NCI-H2196 treated with DMSO at 0.1 percent for 48 hours (cell line): ENCODE measurements around the gene SPINK4.

ENCODE experiments used
- DNase-seq: peaks from one replicate; lab custom pipeline; 2025; ENCODE audit not compliant: unreplicated experiment; lab: John Stamatoyannopoulos, UW

The SPINK4 gene, protein sequence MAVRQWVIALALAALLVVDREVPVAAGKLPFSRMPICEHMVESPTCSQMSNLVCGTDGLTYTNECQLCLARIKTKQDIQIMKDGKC

GRCh38 chr9:33239921-33240320 lies at the start of gene SPINK4:
Gene SPINK4, plus strand, starts transcription at chr9:33240167. Its CDS starts 42 bp downstream, at chr9:33240209.
- DNase-seq = no peak

DNA sequence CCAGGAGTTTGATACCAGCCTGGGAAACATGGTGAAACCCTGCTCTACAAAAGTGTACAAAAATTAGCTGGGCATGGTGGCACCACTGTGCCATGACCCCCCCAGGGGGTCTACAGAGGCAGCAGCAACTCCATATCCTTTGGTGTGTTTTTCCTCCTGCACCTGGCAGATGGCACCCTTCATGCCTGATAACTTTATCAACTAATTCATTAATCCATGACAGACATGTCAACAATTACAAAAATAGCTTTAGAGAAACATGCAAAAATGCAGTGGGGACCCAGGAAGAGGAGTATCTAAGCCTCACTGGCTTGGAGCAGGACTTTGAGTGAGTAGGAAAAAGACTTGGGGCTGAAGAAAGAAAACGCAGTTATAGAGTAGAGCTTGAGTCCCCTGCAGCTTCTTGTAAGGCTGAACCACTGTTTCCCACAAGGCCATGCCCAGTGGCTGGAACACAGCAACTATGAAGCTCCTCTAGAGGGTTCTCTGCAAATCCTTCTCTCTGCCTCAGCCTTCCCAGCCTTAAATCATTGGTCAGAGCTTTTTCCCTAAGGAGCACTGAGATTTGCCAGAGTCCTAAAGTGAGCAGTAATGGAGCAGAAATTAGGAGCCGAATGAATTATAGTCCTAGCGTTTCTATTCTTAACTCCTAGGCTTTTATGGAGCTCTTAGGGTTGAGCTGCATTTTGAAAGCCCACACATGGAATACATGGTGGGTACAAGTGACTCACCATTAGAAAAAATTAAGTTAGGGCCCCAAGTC lies 47.3 kb upstream of the SPINK4 start:
- DNase-seq = no peak

GRCh38 chr9:33193818-33194217 lies 46.1 kb upstream of the SPINK4 start:
- DNase-seq = no peak

- no peak for DNase-seq
Measured at GRCh38 chr9:33196736-33197135, 43.2 kb upstream of the SPINK4 start.

DNA sequence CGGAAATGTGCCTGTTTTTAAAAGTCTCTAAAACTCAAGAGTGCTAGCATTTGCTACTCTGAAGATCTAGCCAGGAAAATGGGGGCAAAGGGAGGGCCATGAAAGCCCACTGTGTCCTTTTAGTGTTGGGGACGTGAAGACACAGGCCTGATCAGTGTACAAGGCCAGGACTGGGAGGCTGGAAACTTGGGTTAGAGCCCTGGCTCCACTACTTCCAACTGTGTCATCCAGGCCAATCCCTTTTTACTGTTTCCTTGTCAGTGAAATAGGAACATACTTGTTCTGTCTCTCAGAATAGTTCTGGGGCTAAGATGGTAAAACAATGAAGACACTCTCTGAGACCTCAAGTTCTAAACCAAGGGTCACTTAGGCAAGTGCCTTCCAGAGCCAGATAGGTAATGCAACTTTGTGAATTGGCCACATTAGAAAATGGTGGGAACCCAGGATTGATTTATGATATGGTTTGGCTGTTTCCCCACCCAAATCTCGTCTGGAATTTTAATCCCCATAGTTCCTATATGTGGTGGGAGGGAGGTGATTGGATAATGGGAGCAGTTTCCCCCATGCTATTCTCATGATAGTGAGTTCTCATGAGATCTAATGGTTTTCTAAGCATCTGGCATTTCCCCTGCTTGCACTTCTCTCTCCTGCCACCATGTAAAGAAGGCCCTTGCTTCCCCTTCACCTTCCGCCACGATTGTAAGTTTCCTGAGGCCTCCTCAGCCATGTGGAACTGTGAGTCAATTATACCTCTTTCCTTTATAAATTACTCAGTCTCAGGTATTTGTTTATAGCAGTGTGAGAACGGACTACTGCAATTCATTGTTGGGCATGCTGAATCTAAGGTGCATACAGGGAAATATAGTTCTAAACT lies 42.5 kb upstream of the SPINK4 start:
- DNase-seq = no peak

GRCh38 chr9:33198165-33198564 lies 41.8 kb upstream of the SPINK4 start:
- DNase-seq = no peak

DNA sequence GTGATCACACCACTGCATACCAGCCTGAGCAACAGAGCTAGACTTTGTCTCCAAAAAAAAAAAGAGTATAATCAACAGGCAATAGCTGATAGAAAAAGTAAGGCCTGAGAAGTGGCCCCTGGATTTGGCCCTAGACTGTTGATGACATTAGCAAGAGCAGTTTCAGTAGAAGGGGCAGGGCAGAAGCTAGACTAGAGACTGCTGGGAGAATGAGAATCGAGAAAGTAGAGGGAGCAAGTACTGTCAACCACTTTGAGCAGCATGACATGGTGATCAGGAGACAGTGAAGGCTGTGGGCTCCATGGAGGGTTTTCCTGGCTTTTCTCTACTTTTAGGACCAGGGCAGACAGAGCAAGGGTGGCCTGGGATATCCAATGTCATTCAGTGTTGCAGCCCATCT lies 37.9 kb upstream of the SPINK4 start:
- DNase-seq = no peak

GRCh38 chr9:33202552-33203201 lies 37.3 kb upstream of the SPINK4 start:
- no peak for DNase-seq

GRCh38 chr9:33209394-33209793 lies 30.6 kb upstream of the SPINK4 start:
- DNase-seq = no peak

GRCh38 chr9:33210006-33210715 lies 29.8 kb upstream of the SPINK4 start:
- no peak for DNase-seq

- DNase-seq = peak; percentile 45
Measured at GRCh38 chr9:33211695-33212393, 28.1 kb upstream of the SPINK4 start.

- no peak for DNase-seq
Measured at GRCh38 chr9:33220681-33221567, 19.0 kb upstream of the SPINK4 start.

DNA sequence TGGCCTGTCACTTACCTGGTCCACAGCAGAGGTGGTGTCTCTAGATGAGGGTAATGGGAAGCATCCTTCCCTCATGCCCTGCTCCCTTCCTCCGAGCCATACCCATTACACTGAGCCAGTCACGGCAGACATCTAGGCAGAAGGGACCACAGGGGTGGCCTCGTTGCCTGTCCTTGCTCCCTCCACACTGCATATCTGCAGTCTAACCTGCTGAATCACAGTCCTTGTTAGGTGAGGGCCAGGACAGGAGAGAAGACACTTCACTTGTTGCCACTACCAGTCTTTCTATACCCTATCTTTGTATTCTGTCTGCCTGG lies 18.4 kb upstream of the SPINK4 start:
- no peak for DNase-seq

DNA sequence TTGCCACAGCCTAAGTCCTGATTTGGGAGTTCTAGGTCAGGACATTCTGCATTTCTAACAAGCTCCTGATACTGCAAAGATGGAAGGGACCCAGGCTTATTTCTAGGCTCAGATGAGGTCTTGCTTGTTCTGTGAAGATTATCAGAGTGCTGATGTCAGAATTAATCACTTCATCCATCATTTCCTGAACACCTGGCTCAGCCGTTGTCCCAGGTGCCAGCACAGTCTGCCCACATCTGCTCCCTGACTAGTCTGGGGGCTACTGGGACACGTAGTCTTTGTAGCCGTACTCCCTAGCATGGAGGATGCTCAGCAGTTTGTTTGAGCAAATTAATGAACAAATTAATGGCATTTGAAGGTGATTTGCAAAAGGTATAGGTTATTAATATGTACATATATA lies 17.9 kb upstream of the SPINK4 start:
- DNase-seq = no peak

DNA sequence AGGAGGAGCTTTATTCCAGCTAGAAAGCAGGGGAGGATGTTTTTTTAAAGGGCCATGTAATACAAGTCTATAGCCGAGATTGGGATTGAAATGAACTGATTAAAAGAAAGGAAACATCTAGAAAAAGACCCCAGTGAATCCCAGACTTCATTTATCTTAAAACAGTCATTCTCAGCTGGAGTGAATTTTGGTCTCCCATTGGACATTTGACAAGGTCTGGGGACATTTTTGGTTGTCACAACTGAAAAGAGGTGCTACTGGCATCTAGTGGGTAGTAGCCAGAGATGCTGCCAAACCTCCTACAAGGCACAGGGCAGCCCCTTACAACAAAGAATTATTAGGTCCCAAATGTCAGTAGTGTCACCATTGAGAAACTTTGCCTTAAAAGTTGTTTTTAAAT lies 16.3 kb upstream of the SPINK4 start:
- DNase-seq = no peak

DNA sequence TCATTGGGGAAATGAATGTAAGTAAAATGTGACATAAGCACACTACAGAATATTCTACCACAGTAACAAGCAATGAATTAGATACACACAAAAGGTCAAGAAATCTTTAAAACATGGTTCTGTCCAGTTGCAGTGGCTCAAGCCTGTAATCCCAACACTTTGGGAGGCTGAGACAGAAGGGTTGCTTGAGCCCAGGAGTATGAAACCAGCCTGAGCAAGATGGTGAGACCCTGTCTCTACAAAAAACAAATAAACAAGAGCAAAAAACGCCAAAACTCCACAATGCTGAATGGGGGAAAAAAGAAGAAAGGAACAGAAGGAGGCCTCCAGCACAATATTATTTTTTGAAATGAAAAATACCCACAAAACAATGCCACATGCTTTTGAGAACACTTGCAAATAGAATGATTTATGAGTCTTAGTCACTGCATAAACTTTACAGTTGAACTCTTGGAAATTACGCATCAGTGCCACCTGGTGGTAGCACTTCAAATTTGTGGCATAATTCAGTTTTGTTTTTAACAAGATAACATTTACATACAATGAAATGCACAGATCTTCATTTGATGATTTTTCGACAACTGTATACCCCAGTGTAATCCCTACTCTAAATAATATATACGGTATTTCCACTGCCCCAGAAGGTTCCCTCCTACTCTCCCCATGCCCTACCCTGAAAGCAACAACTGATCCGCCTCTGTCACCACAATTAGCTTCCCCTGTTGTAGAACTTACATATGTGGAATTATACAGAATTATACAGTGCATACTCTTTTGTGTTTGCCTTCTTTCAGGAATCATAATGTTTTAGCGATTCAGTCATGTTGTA lies 14.4 kb upstream of the SPINK4 start:
- peak; percentile 15 for DNase-seq

DNA sequence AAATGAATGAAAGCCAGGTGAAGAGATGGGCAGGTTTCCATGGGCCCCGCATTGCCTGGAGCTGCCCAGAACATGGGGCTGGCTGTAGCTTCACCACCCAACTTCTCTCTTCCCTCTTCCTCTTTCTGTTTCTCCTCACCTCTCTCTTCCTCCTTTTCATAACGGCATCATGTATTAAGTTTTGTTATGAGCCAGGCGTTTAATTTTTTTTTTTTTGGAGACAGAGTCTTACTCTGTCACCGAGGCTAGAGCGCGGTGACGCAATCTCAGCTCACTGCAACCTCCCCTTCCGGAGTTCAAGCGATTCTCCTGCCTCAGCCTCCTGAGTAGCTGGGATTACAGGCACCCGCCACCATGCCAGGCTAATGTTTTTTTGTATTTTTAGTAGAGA lies 13.0 kb upstream of the SPINK4 start:
- DNase-seq = no peak

DNA sequence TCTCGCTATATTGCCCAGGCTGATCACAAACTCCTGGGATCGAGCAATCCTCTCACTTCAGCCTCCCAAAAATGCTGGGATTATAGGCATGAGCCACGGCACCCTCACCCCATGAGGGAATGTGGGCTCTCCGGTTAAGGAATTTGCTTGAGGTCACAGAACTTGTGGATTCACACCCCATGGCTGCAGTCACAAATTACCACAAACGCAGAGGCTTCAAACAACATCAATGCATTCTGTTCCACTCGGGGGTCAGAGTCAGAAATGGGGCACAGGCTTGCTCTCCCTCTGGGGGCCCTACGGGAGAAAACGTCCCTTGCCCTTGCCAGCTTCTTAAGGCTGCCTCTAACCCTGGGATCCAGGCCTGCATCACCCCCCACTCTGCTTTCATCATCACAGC lies 12.2 kb upstream of the SPINK4 start:
- DNase-seq = no peak

GRCh38 chr9:33228606-33229005 lies 11.4 kb upstream of the SPINK4 start:
- no peak for DNase-seq
